IMR-90 (cell line): ENCODE data around the gene ADRA2C.

Experiments
- BHLHE40 ChIP-seq: fragments of 150-350 bp; IDR thresholded peaks from 2 replicates; pipeline ENCODE4 v1.6.1; 2016; ENCODE audit warnings: mild to moderate bottlenecking, low read depth, low read length
- FOS ChIP-seq: fragments of 150-350 bp; IDR thresholded peaks from 2 replicates; pipeline ENCODE4 v1.6.1; 2016; ENCODE audit warnings: low read depth, low read length
- MAZ ChIP-seq: IDR thresholded peaks from 2 replicates; pipeline ENCODE4 v1.6.1; 2012; ENCODE audit warnings: low read depth, mild to moderate bottlenecking, low read length, improper control_type of control experiment, moderate library complexity, borderline replicate concordance
- MXI1 ChIP-seq: IDR thresholded peaks from 2 replicates; pipeline ENCODE4 v1.6.1; 2012; ENCODE audit warnings: low read depth, mild to moderate bottlenecking, low read length, moderate library complexity, borderline replicate concordance
- POLR2A ChIP-seq: IDR thresholded peaks from 2 replicates; pipeline ENCODE4 v1.6.1; 2012; ENCODE audit warnings: mild to moderate bottlenecking, low read depth, low read length
- RAD21 ChIP-seq: IDR thresholded peaks from 2 replicates; pipeline ENCODE4 v1.6.1; 2012; ENCODE audit warnings: low read length, improper control_type of control experiment
- RCOR1 ChIP-seq: IDR thresholded peaks from 2 replicates; pipeline ENCODE4 v1.6.1; 2012; ENCODE audit warnings: mild to moderate bottlenecking, low read length, improper control_type of control experiment; ENCODE audit not compliant: insufficient replicate concordance
- RFX5 ChIP-seq: IDR thresholded peaks from 2 replicates; pipeline ENCODE4 v1.8.0; 2012; ENCODE audit warnings: low read depth, mild to moderate bottlenecking, low read length, moderate library complexity
- SMC3 ChIP-seq: fragments of 150-350 bp; IDR thresholded peaks from 2 replicates; pipeline ENCODE4 v1.6.1; 2016; ENCODE audit warnings: low read depth, mild to moderate bottlenecking, antibody characterized with exemption, low read length, moderate library complexity
- TF ChIP-seq, protein P1 (sequence below): conservative IDR thresholded peaks from 2 replicates; pipeline ENCODE4 v1.5.1; 2012; ENCODE audit warnings: mild to moderate bottlenecking, low read depth, low read length, improper control_type of control experiment
- TF ChIP-seq, protein P2 (sequence below): fragments of 150-350 bp; IDR thresholded peaks from 2 replicates; pipeline ENCODE4 v1.6.1; 2016; ENCODE audit warnings: low read depth, mild to moderate bottlenecking, low read length, moderate library complexity, borderline replicate concordance

DNA sequence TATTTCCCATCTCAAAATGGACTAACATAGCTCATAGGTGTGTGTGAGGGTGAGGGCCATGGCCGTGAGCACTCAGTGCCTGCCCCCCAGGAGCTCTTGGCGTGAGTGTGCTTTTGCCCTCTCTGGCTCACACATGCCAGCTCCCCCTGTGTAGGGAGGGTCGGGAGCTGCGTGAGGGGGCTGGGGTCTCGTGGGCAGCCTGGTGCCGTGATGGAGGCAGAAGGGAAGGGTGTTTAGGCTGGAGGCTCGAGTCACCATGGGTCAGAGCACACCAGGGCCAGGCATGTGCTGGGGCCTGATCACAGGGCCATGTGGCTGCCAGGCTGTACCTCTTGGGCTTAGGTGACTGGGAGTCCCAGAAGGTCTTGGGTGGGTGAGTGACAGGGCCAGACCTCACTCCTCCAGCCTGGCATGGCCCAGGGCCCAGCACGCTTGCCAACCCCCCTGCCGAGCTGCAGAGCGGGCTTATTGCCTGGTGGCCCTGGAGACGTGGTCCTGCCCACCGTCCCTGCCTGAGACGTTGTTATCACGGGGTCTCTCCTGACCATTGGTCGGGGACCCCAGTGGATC is 44.0 kb downstream of the ADRA2C start:
- TF ChIP-seq, protein P1, sequence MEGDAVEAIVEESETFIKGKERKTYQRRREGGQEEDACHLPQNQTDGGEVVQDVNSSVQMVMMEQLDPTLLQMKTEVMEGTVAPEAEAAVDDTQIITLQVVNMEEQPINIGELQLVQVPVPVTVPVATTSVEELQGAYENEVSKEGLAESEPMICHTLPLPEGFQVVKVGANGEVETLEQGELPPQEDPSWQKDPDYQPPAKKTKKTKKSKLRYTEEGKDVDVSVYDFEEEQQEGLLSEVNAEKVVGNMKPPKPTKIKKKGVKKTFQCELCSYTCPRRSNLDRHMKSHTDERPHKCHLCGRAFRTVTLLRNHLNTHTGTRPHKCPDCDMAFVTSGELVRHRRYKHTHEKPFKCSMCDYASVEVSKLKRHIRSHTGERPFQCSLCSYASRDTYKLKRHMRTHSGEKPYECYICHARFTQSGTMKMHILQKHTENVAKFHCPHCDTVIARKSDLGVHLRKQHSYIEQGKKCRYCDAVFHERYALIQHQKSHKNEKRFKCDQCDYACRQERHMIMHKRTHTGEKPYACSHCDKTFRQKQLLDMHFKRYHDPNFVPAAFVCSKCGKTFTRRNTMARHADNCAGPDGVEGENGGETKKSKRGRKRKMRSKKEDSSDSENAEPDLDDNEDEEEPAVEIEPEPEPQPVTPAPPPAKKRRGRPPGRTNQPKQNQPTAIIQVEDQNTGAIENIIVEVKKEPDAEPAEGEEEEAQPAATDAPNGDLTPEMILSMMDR = no peak
- TF ChIP-seq POLR2A = no peak
- no peak for TF ChIP-seq MAZ
- TF ChIP-seq MXI1 = no peak
- TF ChIP-seq RAD21 = no peak
- TF ChIP-seq RCOR1 = no peak
- no peak for TF ChIP-seq FOS
- no peak for TF ChIP-seq BHLHE40
- TF ChIP-seq, protein P2, sequence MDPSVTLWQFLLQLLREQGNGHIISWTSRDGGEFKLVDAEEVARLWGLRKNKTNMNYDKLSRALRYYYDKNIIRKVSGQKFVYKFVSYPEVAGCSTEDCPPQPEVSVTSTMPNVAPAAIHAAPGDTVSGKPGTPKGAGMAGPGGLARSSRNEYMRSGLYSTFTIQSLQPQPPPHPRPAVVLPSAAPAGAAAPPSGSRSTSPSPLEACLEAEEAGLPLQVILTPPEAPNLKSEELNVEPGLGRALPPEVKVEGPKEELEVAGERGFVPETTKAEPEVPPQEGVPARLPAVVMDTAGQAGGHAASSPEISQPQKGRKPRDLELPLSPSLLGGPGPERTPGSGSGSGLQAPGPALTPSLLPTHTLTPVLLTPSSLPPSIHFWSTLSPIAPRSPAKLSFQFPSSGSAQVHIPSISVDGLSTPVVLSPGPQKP = no peak
- TF ChIP-seq RFX5 = no peak
- no peak for TF ChIP-seq SMC3
